H4 (cell line): ENCODE data around the gene PTPRN2. TPM values are rescaled to one million over a fixed set of nuclear protein-coding genes. Genes with fewer than 3 reads are reported as not detected.
"Not testable (repeated sequence)": the region's sequence is repeated elsewhere in the genome, so short reads cannot be mapped to it uniquely, and the experiment has no call there.

ENCODE experiments used
- DNase-seq: peaks from one replicate; pipeline ENCODE4 v3.0.0-alpha.2; 2015; ENCODE audit warnings: low spot score
- total RNA-seq: library from RNA; depleted of rRNA; stranded (reverse); fragments of >200 nt; shearing (Covaris generic); gene quantifications from 2 replicates; pipeline ENCODE4 v1.2.3, GENCODE V29; 2014

The PTPRN2 gene
- total RNA-seq, 1 experiment from 2014 or later, result 0.97 TPM

DNA sequence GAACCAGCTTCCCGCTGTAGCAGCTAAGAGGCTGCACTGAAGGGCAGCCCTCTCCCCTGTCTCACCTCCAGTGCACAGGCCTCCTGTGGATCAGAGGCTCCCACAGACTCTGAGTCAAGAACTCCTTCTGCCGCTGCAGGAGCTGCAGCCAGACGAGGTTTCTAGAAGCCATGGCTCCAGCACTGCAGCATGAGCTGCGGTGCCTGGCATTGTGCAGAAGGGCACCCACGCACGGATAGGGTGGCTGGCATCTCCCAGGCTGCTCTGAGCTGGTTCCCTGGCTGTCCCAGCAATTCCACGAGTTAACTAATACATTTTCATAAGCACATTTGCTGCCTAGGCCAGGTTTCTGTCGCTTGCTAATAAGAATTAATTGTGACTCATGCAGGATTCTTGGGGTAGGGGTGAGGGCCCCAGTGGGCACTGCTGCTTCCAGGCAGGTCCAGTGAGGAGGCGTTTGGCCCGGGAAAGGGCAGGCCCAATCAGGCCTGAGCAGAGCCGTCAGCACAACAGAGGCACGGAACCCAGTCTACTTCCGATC, 656.6 kb downstream of the PTPRN2 start:
- DNase-seq, result no peak

DNA sequence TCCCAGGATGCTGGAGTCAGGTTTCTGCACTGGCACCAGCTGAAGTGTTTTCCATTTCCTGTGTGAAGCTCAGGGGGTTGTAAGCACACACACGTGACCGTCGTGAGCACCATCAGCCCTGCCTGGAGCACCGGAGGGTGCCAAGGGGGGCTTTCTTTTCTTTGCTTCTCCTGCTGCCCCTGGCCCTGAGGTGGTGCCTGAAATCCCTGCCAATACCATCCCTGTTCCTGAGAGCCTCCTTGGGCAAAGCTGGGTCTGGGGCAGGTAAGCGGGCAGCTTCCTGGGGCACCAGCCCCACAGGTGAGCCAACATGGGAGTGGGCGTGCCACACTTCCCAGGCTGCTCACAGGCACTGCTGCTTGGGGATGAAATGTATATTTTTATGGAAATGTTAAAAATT, 657.2 kb downstream of the PTPRN2 start:
- DNase-seq, result no peak

DNA sequence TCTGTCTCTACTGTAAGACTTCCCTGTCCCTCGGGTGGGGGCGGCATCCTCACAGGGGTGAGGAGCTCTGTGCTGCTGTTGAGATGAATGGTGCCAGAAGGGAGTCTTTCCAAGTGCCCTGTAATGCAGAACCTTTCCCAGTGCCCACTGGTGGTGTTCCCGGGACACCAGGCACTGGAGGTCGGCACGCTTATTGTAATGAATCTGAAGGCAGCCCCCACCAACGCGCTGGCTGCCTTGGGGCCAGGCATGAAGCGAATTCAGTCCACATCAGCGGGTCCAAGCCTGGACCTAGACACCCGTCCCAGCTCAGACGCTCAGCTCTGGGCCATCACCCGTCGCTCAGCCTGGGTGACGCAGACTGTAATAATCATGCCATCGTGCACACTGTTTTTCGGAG, 658.0 kb downstream of the PTPRN2 start:
- DNase-seq, result no peak

DNA sequence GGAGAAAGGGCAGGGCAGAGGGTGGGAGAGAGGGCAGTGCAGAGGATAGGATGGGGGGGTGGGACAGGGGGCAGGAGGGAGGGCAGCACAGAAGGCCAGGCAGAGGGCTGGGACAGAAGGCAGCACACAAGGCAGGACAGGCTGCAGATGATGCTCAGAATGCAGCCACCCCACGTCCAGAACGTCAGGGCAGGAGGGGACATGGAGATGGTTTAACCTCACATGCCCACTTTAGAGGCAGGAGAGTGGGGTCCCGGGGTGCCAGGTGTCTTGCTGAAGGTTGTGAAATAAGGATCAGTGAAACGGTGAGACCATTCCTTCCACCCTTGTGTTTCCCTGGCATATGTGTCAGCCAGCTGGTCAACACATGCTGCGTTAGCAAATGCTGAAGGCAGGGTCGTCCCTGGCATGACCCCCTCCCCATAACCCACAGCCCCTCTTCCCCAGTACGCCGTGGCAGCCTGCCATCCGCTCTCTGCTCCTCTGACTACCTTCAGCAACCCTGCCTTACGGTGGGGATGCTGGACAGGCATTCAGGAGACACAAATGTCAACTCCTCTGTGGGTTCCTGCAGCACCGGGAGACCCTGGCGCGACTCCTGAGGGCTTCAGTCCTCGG, 658.7 kb downstream of the PTPRN2 start:
- no peak for DNase-seq

DNA sequence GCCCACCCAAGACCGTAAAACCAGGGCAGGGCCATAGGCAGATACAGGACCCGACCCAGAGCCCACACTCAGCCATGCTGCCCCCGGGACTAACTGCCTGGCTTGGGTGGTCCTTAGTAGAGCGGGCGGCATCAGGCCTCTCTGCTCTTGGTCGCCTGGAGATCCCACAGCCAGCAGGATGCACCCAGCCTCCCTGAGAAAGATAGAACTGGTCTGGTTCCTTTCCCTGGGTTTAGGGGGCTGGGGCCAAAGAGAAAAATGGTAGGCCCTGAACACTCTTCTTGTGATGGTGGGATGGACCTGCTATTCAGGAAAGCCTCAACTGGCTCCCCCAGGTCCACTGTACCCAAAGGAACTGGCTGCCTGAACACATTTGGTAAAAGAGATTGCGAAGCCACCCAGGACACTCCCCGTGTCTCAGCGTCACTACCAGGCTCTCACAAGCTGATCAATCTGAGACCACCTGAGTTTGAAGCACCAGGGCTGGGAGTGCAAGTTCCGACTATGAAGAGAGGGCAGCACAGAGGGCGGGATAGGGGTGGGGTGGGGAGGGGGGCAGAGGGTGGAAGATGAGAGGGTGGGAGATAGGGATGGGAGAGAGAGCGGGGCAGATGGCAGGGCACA, 659.3 kb downstream of the PTPRN2 start:
- DNase-seq, result no peak

DNA sequence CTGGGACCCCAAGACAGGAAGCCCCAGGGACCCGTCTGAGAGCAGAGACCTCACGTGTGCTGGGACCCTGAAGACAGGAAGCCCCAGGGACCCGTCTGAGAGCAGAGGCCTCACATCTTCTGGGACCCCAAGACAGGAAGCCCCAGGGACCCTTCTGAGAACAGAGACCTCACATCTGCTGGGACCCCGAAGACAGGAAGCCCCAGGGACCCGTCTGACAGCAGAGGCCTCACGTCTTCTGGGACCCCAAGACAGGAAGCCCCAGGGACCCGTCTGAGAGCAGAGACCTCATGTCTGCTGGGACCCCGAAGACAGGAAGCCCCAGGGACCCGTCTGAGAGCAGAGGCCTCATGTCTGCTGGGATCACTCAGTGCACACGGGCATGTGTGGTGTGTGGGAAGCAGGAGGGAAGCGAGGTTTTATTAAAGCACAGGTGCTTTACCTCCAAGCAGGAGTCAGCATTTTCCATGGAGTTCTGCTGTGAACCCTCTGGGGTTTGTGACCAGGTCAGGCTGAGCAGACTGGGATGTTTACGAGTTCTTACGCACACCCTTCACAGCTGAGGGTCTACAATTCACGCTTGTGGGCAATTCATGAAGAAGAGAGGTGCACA, 660.2 kb downstream of the PTPRN2 start:
- no peak for DNase-seq

DNA sequence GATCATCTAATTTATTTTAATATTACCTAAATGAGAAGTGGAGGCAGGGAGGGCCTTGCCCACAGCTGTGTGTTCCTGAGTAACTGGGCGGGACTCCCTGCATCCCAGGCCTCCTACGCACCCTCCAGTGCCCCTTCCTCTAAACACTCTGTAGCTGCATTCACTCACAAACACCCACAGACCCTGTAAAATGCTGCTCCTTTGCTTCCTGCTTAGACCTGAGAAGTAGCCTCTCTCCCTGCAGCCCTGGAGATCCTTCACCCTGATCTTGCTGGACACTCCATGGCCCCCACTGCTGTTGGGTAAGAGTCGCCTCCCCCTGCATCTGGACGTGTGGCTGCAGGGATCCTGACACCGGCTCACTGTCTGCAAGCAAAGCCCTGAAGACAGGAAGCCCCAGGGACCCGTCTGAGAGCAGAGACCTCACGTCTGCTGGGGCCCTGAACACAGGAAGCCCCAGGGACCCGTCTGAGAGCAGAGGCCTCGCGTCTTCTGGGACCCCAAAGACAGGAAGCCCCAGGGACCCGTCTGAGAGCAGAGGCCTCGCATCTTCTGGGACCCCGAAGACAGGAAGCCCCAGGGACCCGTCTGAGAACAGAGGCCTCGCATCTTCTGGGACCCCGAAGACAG, 661.0 kb downstream of the PTPRN2 start:
- DNase-seq, result no peak

DNA sequence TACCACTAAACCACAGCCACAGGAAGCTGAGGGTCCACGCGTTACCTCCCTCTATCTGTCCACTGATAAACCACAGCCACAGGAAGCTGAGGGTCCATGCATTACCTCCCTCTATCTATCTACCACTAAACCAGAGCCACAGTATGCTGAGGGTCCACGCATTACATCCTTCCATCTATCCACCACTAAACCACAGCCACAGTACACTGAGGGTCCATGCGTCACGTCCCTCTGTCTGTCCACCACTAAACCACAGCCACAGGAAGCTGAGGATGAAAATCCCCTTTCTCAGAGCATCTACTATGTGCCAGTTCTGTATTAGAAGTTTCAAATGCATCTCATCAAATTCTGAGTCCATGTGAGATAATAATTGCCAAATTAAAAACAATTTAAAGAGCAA, 661.5 kb downstream of the PTPRN2 start:
- no peak for DNase-seq

DNA sequence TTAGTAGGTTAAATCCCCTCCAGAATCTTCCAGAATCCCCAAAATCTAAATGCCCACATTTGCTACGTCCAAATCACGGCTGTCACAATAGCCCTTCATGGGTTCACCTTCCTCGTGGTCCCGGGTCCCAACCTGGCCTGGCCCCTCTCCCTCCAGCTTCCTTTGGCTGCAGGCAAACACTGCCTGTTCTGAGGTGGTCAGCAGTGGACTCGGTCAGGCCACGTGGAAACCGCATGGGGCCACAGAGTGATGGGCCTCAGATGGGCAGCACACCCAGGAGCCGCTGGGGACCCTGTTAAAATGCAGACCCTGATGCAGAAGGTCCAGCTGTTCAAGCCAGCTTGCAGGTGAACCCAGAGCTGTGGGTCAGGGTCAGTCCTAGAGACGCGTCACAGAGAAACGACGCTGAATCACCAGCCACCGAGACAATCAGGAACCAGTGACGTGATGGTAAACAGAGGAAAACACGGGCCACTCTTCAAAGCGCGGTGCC, 662.2 kb downstream of the PTPRN2 start:
- DNase-seq, result no peak

DNA sequence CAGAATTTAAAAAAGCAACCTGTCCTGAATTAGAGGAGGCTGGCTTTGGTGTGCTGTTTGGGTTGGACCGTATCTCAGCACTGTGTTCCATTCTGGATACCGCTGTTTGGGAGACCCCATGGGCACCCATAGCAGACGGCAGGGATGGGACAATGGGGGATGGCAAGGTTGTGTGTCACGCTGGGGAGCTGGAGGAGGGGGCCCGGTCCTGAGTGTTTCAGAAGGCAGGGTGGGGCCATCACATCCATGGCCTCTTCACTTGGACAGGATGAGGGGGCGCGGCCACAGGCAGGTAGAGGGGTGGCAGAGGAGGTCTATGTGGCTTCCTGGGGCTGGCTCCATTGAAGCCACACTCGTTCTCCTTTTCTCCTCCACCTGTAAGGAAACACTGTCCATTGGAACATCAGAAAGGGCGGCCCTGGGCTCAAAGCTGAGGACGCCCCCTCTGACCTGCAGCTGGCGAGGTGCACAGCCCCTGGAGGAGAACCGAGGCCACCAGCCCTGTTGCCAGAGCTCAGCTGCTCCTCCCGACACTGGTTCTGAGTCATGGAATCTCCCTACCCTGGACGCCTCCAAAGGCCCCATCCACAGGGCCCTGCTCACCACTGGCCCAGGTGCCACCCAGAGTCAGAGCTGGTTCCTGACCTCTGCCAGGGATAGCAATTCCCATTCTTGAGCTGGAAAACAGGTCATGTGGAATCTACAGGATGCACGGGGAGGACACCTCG, 663.6 kb downstream of the PTPRN2 start:
- DNase-seq, result no peak

DNA sequence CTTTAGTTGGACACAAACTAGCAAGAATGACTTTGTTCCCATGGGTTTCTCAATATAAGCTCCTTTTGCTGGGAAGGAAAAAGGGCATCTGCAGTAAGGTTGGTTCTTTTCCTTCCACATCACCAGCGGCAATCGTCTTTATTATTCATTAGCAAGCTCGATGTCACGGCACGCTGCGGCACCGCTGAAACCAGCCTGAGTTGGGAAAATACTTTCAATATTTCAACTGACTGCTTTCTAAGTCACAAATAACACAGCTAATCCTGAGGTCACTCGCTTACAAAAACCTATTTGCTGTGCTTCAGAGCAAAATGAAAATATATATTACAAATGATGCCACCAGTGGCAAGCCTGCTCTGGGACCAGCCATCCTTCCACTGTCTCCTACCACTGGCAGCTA, 665.0 kb downstream of the PTPRN2 start:
- DNase-seq, result no peak

DNA sequence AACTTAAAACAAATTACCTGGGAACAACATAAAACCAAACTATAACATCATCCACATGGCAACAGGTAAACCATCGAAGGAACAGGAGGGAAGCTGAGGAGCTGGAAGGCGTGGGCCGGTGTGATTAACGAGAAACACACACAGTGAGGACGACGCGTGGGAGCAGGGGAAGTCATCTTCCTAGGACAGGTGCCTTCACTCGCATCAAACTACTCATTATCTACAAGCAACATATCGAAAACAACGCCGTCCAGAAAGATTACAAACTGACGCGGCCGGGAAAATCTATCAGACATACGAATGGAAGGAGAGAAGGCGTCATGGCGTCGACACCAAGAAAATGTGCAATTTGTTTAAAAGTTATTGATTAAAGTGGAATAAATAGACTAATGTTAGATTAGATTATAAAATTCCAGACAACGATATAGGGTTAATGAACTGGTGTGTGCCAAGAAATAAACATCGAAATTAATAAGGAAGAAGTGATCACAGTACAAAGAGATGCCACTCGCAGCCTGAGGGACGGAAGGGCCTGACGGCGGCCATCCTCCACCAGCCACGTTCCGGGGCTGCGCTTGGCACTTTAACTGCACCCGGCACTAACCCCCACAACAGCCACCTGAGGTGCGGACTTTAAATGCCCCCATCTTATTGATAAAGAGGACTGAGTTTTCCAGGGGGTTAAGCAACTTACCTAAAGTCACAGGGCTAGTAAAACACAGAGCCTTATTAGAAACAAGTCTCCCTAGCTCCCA, 669.1 kb downstream of the PTPRN2 start:
- no peak for DNase-seq

DNA sequence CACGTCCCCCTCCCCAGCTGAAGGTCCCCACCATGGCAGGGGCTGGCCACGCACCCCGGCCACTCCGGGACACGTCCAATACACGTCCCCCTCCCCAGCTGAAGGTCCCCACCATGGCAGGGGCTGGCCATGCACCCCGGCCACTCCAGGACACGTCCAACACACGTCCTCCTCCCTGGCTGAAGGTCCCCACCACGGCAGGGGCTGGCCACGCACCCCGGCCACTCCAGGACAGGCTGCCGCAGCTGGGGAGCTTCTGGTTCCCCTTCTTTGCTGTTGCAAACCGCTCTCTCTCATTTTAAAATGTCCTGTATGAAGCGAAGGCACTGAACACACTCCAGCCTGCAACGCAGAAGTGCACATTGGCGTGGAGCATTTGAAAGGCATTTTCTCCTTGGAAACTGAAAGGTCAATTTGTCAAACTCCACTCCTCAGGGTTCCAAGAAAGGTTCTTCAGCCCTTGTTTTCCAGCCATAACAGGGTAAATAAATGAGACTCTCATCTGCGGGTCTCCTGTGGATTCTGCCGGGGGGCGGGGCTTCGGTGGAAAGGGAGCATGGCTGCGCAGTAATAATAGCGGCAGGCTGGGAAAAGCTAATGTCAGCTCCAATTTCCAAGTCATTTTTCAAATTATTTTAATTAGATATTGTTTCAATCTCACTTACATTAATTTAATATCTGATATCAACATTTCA, 670.5 kb downstream of the PTPRN2 start:
- DNase-seq, result no peak

DNA sequence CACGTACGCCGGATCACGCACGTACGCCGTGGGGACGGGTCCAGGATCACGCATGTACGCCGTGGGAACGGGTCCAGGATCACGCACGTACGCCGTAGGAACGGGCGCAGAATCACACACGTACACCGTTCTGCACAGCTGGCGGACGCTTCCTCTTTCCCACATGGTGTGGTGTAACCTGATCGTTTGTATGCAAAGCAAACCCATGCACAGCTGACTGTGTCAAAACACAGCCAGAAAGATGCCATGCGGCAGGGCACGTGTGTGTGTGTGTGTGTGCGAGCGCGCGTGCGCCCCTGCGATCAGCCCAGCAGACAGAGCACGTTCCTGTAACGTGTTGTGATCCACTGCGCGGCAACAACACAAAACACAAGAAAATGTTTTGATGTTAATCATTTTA, 677.2 kb downstream of the PTPRN2 start:
- DNase-seq, result no peak

DNA sequence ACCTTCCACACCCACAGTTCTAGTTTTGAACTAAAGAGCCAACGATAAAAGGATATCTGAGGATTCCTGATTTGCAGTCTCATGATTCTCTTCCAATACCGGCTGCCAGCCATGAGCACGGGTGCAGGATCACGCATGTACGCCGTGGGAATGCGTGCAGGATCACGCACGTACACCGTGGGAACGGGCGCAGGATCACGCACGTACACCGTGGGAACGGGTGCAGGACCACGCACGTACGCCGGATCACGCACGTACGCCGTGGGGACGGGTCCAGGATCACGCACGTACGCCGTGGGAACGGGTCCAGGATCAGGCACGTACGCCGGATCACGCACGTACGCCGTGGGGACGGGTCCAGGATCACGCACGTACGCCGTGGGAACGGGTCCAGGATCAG, 677.6 kb downstream of the PTPRN2 start:
- not testable (repeated sequence) for DNase-seq

DNA sequence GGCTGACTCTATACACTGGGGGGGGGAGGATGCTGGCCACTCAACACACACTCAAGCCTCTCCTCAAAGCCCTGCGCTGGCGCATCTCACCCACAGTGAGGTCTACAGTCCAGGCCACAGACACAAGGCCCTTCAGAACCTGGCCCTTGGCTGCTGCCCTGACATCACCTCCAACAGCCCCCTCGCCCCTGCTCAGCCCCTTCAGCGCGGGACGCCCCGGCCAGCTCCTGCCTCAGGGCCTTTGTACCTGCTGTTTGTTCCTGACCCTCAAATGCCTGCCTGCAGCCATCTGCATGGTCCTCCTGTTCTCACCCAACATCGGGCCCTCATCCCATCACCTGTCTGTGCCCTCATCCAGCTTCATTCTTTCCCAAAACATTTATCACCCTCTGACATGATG, 678.3 kb downstream of the PTPRN2 start:
- DNase-seq, result no peak

DNA sequence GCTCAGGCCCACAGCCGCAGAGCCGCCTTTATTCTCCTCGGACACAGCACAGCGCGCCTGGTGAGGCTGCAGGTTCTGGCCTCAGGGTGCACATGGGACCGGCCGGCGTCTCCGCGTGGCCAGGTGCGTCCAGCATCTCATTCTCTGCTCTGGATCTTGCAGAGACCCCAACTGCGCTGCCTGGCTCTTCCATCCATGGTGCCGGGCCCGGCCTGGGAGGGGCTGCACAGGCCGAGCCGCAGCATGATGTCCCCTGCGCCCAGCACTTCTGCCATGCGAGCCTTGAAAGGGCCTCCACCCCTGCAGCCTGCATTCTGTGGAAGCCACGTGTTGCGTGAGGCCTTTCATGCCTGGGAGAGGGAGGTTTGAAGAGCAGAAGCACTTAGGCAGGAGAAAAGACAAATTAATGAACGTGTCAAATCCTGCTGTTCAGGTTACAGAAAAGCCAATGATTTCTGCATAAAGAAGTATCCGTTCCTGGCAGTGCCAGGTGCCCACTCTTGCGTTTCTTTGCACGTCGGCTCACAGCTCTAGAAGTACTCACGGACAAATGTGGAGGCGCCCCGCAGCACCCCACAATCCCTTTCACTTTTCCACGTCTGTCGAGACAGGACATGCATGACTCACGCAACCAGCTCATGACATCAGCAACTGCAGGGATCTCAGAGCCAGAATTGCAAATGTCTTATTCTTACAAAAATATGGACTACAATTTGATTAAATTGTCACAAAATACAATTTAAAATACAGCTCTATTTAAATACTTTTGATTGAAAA, 679.4 kb downstream of the PTPRN2 start:
- no peak for DNase-seq

DNA sequence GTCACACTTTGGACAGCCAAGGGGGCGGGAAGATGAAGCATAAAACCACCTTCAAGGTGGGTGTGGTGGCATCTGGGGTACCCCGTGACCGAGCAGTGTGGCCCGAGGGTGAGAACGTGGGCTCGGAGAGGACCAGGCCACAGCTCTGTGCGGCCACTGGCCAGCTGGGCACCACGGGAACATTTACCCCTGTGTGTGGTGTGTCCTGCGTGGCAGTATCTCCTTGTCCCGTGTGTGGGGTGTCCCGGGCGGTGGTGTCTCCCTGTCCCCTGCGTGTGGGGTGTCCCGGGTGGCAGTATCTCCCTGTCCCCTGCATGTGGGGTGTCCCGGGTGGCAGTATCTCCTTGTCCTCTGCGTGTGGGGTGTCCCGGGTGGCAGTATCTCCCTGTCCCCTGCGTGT, 680.5 kb downstream of the PTPRN2 start:
- DNase-seq, result no peak

DNA sequence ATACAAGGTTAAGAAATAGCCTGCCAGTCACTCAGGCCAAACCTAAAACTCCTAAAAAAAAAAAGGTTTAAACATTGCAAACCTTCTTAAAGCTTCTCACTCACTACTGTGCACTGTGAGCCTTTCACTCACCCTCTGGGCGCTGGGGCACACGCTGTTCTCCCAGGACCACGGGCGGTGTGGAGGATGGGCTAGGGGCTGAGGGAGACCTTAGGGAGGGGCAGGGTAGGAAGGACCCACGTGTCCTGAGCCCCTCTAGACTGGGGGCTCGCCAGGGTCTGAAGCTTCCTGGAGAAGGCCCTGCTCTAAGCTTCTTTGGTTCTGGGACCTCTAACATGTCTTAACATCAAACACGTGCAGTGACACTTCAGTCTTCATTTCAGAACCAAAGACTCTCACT, 681.0 kb downstream of the PTPRN2 start:
- DNase-seq, result no peak
